Right ventricle myocardium inferior (tissue), 1 donor: ENCODE data around the gene IL2RA. TPM values are rescaled to one million over a fixed set of nuclear protein-coding genes. Genes with fewer than 3 reads are reported as not detected.

Experiments used
- ATAC-seq: fragments of 200-7000 bp; cut with Tn5 transposase; one replicate; pipeline ENCODE4 v1.9.1; 2020; ENCODE audit warnings: mild to moderate bottlenecking, moderate library complexity
- DNase-seq: peaks from one replicate; pipeline ENCODE4 v3.0.0; 2021; ENCODE audit errors: missing footprints
- intact Hi-C: fragments of 100-400 bp; cut with DNase I; formaldehyde crosslinking; loops from one replicate; pipeline ENCODE4 v1.11.0; 2022
- total RNA-seq: library from RNA; stranded (reverse); fragmentation: NEBNext Ultra II Directional; extraction: Animal tissue kit (Norgen Biotek cat#: 25700); gene quantifications from one replicate; pipeline ENCODE4 v1.2.1, GENCODE V29; 2021
- donor health status: DM: no; HTN: yes; CAD: no; lungs with severe emphysema.

Gene IL2RA
- total RNA-seq, 1 donor from 2014 or later = 3.8 TPM

DNA sequence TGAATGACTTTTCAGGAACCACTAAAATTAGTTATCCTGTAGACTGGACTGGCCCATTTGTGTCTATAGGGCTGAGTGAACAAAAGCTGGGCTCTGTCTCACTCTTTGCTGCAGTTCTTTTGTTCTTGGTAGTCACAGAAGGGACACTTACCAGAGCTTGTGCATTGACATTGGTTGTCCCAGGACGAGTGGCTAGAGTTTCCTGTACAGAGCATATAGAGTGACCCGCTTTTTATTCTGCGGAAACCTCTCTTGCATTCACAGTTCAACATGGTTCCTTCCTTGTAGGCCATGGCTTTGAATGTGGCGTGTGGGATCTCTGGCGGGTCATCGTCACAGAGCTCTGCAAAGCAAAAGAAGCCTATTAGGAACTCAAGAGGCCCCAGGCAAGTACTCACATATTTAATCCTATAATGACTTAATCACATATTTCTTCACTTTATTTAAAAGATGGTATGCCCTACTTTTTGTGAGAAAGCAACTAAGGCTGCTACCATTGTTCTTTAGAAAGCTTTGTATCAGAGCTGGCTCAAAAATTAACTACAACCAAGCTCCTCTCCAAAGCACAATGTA, 36.4 kb downstream of the IL2RA start:
- ATAC-seq = no peak
- intact Hi-C loops = no loop called here
- DNase-seq = no peak

DNA sequence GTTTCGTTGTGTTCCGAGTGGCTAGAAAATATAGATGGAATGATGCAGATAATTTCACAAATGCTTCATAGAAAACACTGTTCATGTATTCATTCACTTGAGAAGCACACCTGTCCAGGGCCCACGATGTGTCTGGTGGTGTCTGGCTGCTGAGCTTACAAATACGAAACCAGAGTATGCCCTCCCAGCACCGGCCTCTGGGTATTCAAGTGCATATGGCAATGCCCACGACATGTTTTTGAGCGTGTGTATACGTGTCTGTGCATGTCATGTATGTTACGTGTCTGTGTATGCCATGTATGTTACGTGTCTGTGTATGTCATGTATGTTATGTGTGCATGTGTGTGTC, 37.9 kb downstream of the IL2RA start:
- intact Hi-C loops = no loop called here
- DNase-seq (no peak), ATAC-seq (no peak)

DNA sequence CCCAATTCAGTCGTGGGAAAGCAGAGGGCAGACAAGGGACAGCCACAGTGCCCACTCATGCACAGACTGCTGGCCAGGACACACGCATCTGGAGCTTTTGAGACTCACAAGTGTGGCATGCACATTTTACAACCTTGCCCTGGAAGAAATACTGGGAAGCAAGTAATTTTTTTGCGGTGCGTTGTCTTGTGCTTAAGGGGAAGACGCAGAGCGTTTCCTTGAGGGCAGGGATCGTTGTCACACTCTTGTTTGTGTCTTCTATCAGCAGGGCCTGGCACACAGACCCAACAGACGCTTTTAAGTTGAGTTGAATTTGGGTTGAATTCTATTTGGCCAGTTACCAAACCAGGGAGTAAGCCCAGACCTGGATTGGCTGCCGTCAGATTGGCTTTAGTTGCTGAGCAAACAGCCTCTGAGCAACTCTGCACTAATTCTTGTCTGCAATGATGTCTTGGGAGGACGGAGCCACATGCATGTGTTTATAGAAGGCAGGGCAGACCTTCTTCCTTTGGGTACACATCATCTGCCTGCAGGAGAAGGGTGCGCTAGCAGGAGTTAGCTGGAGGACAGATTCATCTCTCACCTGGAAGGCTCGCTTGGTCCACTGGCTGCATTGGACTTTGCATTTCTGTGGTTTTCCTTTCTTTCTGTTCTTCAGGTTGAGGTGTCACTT, 38.4 kb downstream of the IL2RA start:
- intact Hi-C loops = no loop called here
- DNase-seq = no peak
- no peak for ATAC-seq

DNA sequence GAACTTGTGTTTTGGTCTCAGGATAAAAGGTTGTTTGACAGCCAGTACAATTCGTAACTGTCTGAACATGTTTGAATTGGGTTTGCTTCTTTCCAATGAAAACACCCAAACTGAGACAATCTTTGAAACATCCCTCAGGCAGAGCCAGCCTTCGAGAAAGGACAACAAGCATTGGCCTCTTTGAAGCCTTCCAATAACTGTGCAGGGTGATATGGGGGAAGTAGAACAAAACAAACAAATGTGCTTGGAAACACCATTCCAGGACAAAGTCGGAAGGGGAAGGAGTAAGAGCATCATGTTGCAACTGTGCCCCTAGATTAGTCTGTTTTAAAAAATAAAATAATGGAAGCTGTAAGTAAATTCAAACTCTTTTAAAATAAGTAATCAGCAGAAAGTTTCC, 39.5 kb downstream of the IL2RA start:
- no peak for DNase-seq
- no peak for ATAC-seq
- intact Hi-C loops = no loop called here

DNA sequence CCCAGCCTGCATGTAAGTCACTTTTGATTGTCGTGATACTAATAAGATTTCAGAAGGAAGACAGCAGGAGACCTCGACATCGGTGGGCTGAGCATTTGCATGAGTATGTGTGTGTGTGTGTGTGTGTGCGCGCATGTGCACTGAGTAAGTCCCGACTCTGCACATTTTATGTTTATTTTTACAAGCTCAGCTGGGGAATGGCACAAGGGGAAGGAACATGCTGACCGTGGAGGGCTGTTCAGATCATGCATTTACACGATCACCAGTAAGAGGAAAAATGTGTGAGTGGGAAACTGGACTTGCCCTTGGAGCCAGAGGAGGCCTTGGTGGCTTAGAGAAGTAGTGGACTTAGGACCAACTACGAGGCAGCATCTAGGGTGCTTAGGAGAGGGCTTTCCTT, 41.3 kb downstream of the IL2RA start:
- intact Hi-C loops = no loop called here
- DNase-seq (no peak), ATAC-seq (peak; percentile 36)

DNA sequence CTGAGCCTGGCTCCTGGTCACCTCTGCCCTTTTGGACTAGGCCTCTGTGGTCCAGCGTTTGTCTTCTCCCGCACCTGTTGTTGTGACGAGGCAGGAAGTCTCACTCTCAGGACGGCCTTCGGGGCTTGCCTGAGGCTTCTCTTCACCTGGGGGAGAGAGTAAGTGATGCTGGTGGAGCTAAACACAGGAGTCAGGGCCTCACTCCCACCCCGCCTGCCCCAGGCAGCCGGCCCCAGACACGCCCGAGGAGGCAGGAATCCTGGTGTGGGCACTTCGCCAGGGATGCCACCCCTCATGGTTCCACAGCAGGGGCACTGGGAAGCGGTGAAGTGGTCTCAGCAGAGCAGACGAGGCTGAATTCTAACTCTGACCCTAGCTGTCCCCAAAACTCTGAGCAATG, 42.4 kb downstream of the IL2RA start:
- no peak for ATAC-seq
- intact Hi-C loops = loop anchor here (5.0 kb wide), 1 partner anchor 53 kb away; no protein-coding TSS in a partner anchor

DNA sequence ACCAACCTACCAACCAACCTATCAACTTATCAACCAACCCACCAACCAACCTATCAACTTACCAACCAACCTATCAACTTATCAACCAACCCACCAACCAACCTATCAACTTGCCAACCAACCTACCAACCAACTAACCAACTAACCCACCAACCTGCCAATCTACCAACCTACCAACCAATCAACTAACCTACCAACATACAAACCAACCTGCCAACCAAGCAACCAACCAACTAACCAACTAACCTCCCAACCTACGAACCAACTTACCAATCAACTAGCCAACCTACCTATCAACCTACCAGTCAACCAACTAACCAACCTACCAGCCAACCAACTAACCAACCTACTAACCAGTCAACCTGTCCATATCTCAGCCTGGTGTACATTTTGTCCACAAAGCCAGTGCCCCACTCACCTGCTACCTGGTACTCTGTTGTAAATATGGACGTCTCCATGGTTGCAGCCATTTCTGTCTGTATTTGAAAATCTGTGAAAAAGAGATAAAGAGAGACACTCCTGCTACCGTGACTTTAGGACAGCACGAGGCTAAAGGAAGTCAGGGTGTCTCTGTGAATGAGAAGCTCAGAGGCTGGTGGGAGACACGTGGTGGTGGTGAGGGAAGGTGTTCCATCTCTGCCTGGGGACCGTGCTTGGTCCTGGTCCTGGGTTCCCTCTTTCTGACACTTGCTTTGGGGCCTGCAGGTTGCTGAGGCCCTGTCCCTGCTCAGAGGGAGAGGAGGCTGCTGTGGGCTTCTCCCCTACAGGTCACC, 43.0 kb downstream of the IL2RA start:
- DNase-seq (no peak), ATAC-seq (no peak)
- intact Hi-C loops = loop anchor here (5.0 kb wide), 1 partner anchor 53 kb away; no protein-coding TSS in a partner anchor

More for the DNA sequence above, 42.4 kb downstream of the IL2RA start:
- no peak for DNase-seq

DNA sequence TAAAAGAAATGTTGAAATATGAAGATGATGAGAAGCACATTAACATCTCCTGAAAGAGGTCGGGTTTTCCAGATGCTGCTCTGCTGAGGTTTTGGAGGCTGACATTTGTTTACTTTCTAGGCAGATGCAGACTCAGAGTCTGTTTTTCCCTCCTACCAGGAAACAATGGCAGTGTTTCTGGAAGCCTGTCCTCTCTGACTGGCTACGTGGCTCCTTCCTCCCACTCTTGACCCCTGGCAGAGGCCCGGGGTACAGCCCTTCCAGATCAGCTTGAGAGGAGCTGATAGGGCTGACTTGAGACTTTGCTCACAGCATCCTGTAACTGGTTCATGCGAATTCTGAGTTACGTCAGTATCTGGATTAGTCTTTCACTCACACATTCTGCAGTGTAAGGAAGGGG, 43.7 kb downstream of the IL2RA start:
- DNase-seq (peak; percentile 75), ATAC-seq (peak; percentile 83)
- intact Hi-C loops = loop anchor here (5.0 kb wide), 1 partner anchor 54 kb away; no protein-coding TSS in a partner anchor

DNA sequence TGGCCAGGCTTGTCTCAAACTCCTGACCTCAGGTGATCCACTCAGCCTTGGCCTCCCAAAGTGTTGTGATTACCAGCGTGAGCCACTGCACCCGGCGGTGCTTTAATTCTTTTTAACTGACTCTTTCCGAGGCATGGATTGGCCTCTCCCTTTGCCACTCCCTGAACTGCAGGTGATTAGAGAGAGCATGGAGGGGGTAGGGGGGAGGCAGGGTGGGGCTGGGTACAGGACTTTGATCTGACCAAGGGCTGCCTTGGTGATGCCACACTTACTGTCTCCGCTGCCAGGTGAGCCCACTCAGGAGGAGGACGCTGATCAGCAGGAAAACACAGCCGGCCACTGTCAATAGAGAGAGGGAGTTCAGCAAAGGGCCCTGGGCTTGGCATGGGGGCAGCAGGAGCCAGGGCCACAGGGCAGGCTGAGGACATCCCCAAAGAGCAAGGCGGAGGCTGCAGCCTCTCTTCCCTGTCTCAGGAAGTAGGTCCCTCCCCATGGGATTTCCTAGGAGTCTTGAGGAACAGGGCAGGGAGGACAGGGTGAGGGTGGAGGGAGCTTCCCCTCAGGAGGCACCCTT, 44.3 kb downstream of the IL2RA start:
- ATAC-seq = peak; percentile 9
- intact Hi-C loops = loop anchor here (5.0 kb wide), 1 partner anchor 54 kb away; no protein-coding TSS in a partner anchor
- DNase-seq = no peak

DNA sequence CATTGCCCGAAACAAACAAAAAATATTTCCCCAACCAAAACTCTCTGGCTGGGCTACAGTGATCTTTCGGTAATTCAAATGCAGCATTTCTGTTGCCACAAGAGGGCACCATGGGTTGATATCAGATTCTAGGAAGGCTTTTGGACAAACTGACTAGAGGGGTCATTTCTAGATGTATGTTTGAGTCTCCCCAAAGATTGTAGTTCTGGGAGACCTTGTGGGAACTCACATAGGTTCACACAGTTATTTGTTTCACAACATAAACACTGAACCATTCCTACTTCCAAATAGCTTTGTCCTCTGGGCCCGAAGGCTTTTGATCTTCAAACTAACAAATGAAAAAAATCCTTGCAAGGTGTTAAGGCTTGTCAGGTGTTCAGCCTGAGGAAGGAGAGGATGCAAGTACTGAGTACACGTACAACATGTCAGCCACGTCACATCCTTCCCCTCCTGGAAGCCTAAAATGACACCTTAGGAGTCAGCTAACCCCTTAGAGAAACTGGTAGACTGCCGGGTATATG, 47.9 kb downstream of the IL2RA start:
- ATAC-seq (peak; percentile 29), DNase-seq (no peak)
- intact Hi-C loops = loop anchor here (2.0 kb wide), 3 partner anchors 36 to 386 kb away; partner anchors contain the start of gene RBM17

DNA sequence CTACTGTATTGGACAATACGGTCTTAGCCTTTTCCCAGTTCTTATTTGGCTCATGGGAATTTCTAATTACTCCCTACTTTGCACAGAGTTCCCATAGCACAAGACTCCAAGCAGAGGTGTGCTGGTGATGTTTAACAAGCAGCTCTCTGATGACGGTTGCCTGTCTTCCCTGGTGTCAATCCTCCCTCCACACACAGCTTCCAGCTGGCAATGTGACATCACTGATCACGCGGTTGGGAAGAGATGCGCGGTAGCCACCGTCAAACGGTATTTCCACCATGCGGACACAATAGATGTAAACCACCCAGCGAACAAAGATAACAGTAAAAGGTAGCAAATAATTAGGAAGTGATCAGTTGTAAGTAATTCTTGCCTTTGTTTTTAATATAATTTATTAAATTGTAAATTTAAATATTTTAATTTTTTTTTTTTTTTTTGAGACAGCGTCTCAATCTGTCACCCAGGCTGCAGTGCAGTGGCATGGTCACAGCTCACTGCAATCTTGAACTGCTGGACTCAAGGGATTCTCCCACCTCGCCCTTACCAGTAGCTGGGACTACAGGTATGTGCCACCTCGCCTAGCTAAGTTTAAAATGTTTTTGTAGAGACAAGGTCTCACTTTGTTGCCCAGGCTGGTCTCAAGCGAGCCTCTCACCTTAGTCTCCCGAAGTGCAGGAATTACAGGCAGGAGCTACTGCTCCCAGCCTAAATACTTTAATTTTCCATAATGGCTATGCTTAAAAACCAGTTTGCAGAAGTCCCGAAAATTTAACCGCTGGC, 48.6 kb downstream of the IL2RA start:
- intact Hi-C loops = loop anchor here (2.0 kb wide), 3 partner anchors 37 to 387 kb away; partner anchors contain the start of gene RBM17
- no peak for ATAC-seq
- DNase-seq = no peak

DNA sequence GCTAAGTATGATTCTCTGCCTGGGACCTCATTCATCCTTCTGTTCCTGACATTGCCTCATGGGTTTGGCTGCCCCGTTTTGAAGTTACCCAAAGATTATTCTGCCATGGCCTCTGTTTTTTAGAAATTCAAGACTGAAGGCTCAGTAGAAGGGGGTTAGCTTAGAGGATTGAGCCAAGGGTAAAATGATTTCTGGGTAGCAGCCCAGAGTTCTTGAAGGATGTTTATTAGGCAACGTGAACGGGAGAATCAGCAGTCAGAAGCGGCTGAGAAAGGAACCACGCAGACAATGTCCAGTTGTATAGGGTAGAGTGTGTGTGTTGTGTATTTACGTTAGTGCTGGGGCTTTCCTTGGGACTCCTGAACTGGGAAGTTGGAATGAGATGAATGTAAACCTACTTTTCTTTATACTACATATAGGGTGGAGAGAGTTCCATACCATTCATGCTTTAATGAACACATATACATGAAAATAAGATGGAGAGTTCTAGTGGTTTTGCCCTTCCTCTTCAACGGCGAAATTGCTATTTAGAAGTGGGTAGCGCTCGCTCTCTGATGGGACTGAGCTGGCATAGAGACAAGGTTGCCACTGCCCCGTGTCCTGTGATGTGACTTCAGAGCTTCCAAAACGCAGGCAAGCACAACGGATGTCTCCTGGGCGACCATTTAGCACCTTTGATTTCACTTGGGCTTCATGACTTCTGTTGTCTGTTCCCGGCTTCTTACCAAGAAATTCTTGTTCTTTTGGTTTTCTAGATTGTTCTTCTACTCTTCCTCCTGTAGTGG, 49.9 kb downstream of the IL2RA start:
- DNase-seq (no peak), ATAC-seq (no peak)
- intact Hi-C loops = no loop called here

DNA sequence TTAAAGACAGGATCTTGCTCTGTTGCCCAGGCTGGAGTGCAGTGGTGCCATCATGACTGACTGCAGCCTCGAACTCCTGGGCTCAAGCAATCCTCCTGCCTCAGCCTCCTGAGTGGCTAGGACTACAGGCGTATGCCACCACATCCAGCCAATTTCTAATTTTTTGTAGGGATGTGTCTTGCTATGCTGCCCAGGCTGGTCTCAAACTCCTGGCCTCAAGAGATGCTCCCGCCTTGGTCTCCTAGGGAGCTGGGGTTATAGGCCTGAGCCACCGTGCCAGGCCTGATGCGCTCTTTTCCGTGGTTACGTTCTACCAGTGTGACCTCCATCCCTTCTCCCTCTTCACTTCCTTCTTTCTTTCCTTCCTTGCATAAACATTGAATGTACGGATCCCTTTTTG, 50.6 kb downstream of the IL2RA start:
- no peak for DNase-seq
- ATAC-seq = no peak
- intact Hi-C loops = no loop called here

DNA sequence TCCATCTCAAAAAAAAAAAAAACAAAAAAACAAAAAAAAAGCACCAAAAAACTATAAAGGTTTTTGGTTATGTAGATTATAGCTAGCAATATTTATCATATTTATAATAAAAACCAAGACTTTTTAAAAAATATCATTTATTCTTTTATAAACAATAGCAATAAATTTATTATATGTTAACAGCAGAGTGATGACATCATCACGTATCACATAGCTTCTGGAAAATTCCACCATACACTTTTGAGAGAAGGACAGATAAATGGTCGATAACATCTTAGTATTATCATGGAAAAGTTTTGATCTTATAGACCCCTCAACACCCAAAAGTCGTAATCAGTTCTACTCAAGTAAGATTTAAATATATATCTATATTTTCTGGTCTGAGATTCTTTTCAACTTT, 51.6 kb downstream of the IL2RA start:
- intact Hi-C loops = no loop called here
- DNase-seq (no peak), ATAC-seq (no peak)

DNA sequence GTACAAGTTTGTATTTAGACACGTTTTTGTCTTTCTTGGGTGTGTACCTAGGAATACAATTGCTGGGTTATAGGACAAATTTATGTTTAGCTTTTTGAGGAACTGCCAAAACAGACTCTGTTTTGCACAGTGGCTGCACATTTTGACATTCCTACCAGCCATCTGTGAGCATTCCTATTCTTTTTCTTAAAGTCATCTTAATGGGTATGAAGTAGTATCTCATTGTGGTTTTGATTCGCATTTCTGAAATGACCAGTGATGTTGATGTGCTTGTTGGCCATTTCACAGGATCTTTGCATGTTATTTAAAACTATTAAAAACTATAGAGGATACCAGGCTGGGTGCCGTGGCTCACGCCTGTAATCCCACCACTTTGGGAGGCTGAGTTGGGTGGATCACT, 52.2 kb downstream of the IL2RA start:
- intact Hi-C loops = no loop called here
- ATAC-seq (no peak), DNase-seq (no peak)

DNA sequence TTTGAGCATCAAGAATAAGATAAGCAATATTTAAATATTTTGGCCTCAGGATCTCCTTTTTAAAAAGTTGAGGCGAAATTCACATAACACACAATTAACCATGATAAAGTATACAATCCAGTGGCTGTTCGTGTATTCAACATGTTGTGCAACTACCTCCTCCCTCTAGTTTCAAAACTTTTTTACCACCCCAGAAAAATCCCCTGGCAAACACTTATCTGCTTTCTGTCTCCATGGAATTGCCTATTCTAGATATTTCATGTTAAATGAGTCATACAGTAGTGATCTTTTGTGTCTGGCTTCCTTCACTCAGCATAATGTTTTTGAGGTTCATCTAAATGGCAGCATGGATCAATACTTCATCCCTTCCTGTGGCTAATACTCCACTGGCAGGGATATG, 53.0 kb downstream of the IL2RA start:
- DNase-seq (no peak), ATAC-seq (peak; percentile 81)
- intact Hi-C loops = no loop called here

DNA sequence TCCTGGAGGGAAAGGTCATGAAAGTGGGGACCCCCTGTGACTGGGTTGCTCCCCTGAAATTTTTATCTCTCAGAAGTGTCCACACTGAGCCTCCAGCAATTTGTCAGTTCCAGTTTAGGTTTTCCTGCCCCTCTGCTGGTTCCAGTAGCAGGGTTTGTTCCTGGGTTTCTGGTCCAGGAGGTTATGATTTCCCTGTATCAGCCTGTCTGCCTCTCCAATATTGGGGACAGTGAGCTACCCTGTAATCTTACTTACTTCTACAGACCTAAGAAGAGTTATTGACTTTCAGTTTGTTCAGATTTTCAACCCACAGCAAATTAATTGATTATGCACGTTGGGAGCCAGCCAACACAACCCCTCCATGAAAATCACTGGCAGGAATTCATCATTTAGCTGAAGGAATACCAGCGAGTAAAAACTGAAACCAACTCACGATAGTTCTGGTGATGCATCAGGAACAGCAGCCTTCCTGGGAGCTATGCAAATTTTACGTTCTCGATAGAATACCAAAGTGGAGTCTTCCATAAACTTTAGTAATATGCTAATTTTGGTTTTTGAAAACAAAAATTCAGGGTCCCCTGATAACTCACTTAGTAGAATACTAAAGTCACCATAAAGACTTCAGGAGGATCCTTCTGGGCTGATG, 53.5 kb downstream of the IL2RA start:
- DNase-seq (no peak), ATAC-seq (peak; percentile 38)
- intact Hi-C loops = no loop called here
